H1 (cell line): ENCODE data around the gene RNASE11. TPM values are rescaled to one million over a fixed set of nuclear protein-coding genes. Genes with fewer than 3 reads are reported as not detected.

Experiments
- CTCF ChIA-PET: fragments of 300-600 bp; sonication (Branson Sonifier 250); formaldehyde crosslinking; loops from one replicate; lab custom pipeline; 2021; ENCODE audit not compliant: partially characterized antibody; lab: Charles Lee
- POLR2A ChIA-PET: fragments of 300-600 bp; sonication (Branson Sonifier 250); formaldehyde crosslinking; loops from one replicate; lab custom pipeline; 2021; ENCODE audit warnings: inconsistent platforms; ENCODE audit not compliant: partially characterized antibody; lab: Charles Lee
- DNase-seq, 2 experiments: peaks; one replicate each; pipeline versions ENCODE4 v3.0.0 to v3.0.0-alpha.2; 2010 to 2022; ENCODE audit warnings: low spot score in 2 of 2, low read depth in 1 of 2, mixed read lengths in 1 of 2
- FAIRE-seq: peaks from 2 replicates; lab custom pipeline; 2011; peaks lifted over from hg19 to GRCh38; lab: Jason Lieb, UNC
- H2AFZ ChIP-seq: 2 replicates; pipeline ENCODE4 v1.8.1; 2012; ENCODE audit warnings: low read length, inconsistent platforms
- H2AK5ac ChIP-seq: 2 replicates; pipeline ENCODE4 v1.6.1; 2013; ENCODE audit warnings: low read depth, low read length
- H2BK120ac ChIP-seq: replicated peaks from 2 replicates; pipeline ENCODE3; 2013; ENCODE audit warnings: low read depth, low read length, inconsistent platforms
- H2BK12ac ChIP-seq: 2 replicates; pipeline ENCODE4 v1.6.1; 2013; ENCODE audit warnings: low read depth, low read length
- H2BK15ac ChIP-seq: 2 replicates; pipeline ENCODE4 v1.6.1; 2013; ENCODE audit warnings: low read length
- H2BK20ac ChIP-seq: 2 replicates; pipeline ENCODE4 v1.6.1; 2013; ENCODE audit warnings: low read length
- H2BK5ac ChIP-seq: 2 replicates; pipeline ENCODE4 v1.6.1; 2013; ENCODE audit warnings: low read depth, low read length
- H3K14ac ChIP-seq: 2 replicates; pipeline ENCODE4 v1.6.1; 2013; ENCODE audit warnings: inconsistent platforms; ENCODE audit not compliant: insufficient read length
- H3K18ac ChIP-seq: 2 replicates; pipeline ENCODE4 v1.6.1; 2013; ENCODE audit warnings: low read length; ENCODE audit errors: extremely low read depth
- H3K23ac ChIP-seq: 2 replicates; pipeline ENCODE4 v1.6.1; 2013; ENCODE audit warnings: inconsistent platforms; ENCODE audit not compliant: insufficient read length
- H3K23me2 ChIP-seq: 2 replicates; pipeline ENCODE4 v1.6.1; 2013; ENCODE audit warnings: low read depth, low read length
- H3K27ac ChIP-seq: 2 replicates; pipeline ENCODE4 v1.6.1; 2011; ENCODE audit warnings: low read depth, low read length, inconsistent platforms
- H3K27me3 ChIP-seq, 4 experiments: replicated peaks in 1 of 4; 1 replicate in 1 of 4; 2 replicates in 3 of 4; pipeline versions ENCODE4 v1.6.1 to v1.8.1; 2011 to 2013; ENCODE audit warnings: low read length in 3 of 4, mild to moderate bottlenecking in 3 of 4, inconsistent platforms in 2 of 4, mixed read lengths in 2 of 4, moderate library complexity in 1 of 4; ENCODE audit not compliant: control insufficient read depth in 3 of 4, insufficient read depth in 3 of 4; ENCODE audit errors: extremely low read depth in 1 of 4
- H3K36me3 ChIP-seq, 4 experiments: 2 replicates each; pipeline versions ENCODE4 v1.6.1 to v1.8.1; 2011 to 2013; ENCODE audit warnings: mild to moderate bottlenecking in 4 of 4, low read length in 3 of 4, moderate library complexity in 2 of 4, control low read depth in 1 of 4, inconsistent platforms in 1 of 4; ENCODE audit not compliant: insufficient read depth in 4 of 4, control insufficient read depth in 2 of 4
- H3K4ac ChIP-seq: replicated peaks from 2 replicates; pipeline ENCODE3; 2013; ENCODE audit warnings: low read length, low read depth, mixed read lengths, inconsistent platforms; ENCODE audit not compliant: insufficient read length
- H3K4me1 ChIP-seq, 4 experiments: replicated peaks in 1 of 4; 1 replicate in 1 of 4; 2 replicates in 3 of 4; pipeline versions ENCODE4 v1.6.1 to v1.8.1; 2011 to 2013; ENCODE audit warnings: low read length in 3 of 4, inconsistent platforms in 2 of 4, mixed read lengths in 1 of 4; ENCODE audit not compliant: insufficient read depth in 4 of 4, control insufficient read depth in 3 of 4
- H3K4me2 ChIP-seq, 2 experiments: 2 replicates each; pipeline versions ENCODE4 v1.6.1 to v1.8.1; 2011 to 2013; ENCODE audit warnings: low read depth in 2 of 2, low read length in 2 of 2, control low read depth in 1 of 2, inconsistent platforms in 1 of 2, mild to moderate bottlenecking in 1 of 2; ENCODE audit not compliant: insufficient read depth in 1 of 2
- H3K4me3 ChIP-seq, 4 experiments: fragments of 200-600, 300-600 bp in 1 of 4; sonication (generic), shearing (Covaris generic), sonication (Bioruptor Twin) in 1 of 4; 2 replicates each; pipeline versions ENCODE4 v1.5.1 to v1.8.1; 2011 to 2016; ENCODE audit warnings: low read length in 4 of 4, low read depth in 3 of 4, control low read depth in 2 of 4, inconsistent platforms in 2 of 4, mild to moderate bottlenecking in 2 of 4, mixed read lengths in 1 of 4, moderate library complexity in 1 of 4; ENCODE audit not compliant: insufficient read depth in 2 of 4; ENCODE audit errors: extremely low read depth in 1 of 4
- H3K56ac ChIP-seq: replicated peaks from 2 replicates; pipeline ENCODE3; 2013; ENCODE audit warnings: low read depth, mild to moderate bottlenecking, mixed read lengths, low read length, inconsistent platforms; ENCODE audit not compliant: insufficient read length
- H3K79me1 ChIP-seq: 2 replicates; pipeline ENCODE4 v1.6.1; 2013; ENCODE audit warnings: low read depth, low read length, control low read depth
- H3K79me2 ChIP-seq, 2 experiments: 2 replicates each; pipeline versions ENCODE4 v1.6.1 to v1.8.1; 2012 to 2013; ENCODE audit warnings: low read length in 2 of 2, mild to moderate bottlenecking in 2 of 2, inconsistent platforms in 1 of 2; ENCODE audit not compliant: insufficient read depth in 2 of 2, control insufficient read depth in 1 of 2
- H3K9ac ChIP-seq, 4 experiments: replicated peaks in 1 of 4; 1 replicate in 1 of 4; 2 replicates in 3 of 4; pipeline versions ENCODE4 v1.6.1 to v1.8.1; 2011 to 2013; ENCODE audit warnings: low read depth in 3 of 4, low read length in 3 of 4, control low read depth in 2 of 4, mild to moderate bottlenecking in 2 of 4, moderate library complexity in 2 of 4, inconsistent platforms in 1 of 4; ENCODE audit errors: extremely low read depth in 1 of 4
- H3K9me3 ChIP-seq, 2 experiments: 2 replicates each; pipeline versions ENCODE4 v1.6.1 to v1.8.1; 2012 to 2013; ENCODE audit warnings: mild to moderate bottlenecking in 2 of 2, moderate library complexity in 2 of 2, control low read depth in 1 of 2, inconsistent platforms in 1 of 2, low read depth in 1 of 2, low read length in 1 of 2, mixed read lengths in 1 of 2; ENCODE audit not compliant: insufficient read depth in 2 of 2
- H4K20me1 ChIP-seq, 2 experiments: replicated peaks in 1 of 2; 2 replicates each; pipeline versions ENCODE3 to v1.8.1; 2011 to 2013; ENCODE audit warnings: inconsistent platforms in 2 of 2, low read length in 2 of 2, mild to moderate bottlenecking in 1 of 2; ENCODE audit not compliant: insufficient read depth in 2 of 2, control insufficient read depth in 1 of 2
- H4K5ac ChIP-seq: 2 replicates; pipeline ENCODE4 v1.6.1; 2013; ENCODE audit warnings: low read length, low read depth, mixed read lengths, inconsistent platforms; ENCODE audit not compliant: insufficient read length
- H4K8ac ChIP-seq: 2 replicates; pipeline ENCODE4 v1.8.0; 2013; ENCODE audit warnings: mild to moderate bottlenecking, moderate library complexity, low read length, inconsistent platforms; ENCODE audit not compliant: insufficient read depth; ENCODE audit errors: extremely low read depth
- H4K91ac ChIP-seq: replicated peaks from 2 replicates; pipeline ENCODE3; 2013; ENCODE audit warnings: low read length, mixed read lengths, inconsistent platforms; ENCODE audit not compliant: insufficient read length
- ASH2L ChIP-seq: fragments of 200-600, 300-600 bp; sonication (generic); IDR thresholded peaks from one replicate; pipeline ENCODE4 v1.7.1; 2017; ENCODE audit warnings: low read length
- BCL11A ChIP-seq, 2 experiments: IDR thresholded peaks; one replicate each; pipeline ENCODE4 v1.6.1; 2011; ENCODE audit warnings: low read depth in 2 of 2, low read length in 2 of 2, mild to moderate bottlenecking in 2 of 2
- CBX5 ChIP-seq: fragments of 300-800, 300-1000 bp; sonication (generic); IDR thresholded peaks from 2 replicates; pipeline ENCODE4 v1.7.1; 2016; ENCODE audit warnings: antibody characterized with exemption, low read length, low read depth
- CBX8 ChIP-seq: fragments of 300-800, 300-1000 bp; sonication (generic); IDR thresholded peaks from 2 replicates; pipeline ENCODE4 v1.7.1; 2016; ENCODE audit warnings: low read depth, low read length, borderline replicate concordance
- CHD2 ChIP-seq: IDR thresholded peaks from 2 replicates; pipeline ENCODE4 v1.6.1; 2012; ENCODE audit warnings: low read length, improper control_type of control experiment
- HDAC6 ChIP-seq: IDR thresholded peaks from one replicate; pipeline ENCODE4 v1.7.1; 2012; ENCODE audit warnings: low read depth, mild to moderate bottlenecking, inconsistent platforms, low read length, moderate library complexity
- KDM4A ChIP-seq: IDR thresholded peaks from one replicate; pipeline ENCODE4 v1.7.1; 2012; ENCODE audit warnings: low read depth, mild to moderate bottlenecking, moderate library complexity, low read length, inconsistent platforms; ENCODE audit not compliant: severe bottlenecking
- RBBP5 ChIP-seq: IDR thresholded peaks from 2 replicates; pipeline ENCODE4 v1.7.1; 2012; ENCODE audit warnings: low read depth, mild to moderate bottlenecking, inconsistent platforms, low read length, moderate library complexity, borderline replicate concordance
- SUZ12 ChIP-seq: fragments of 200-600 bp; sonication (generic); IDR thresholded peaks from 2 replicates; pipeline ENCODE4 v1.6.1; 2012; ENCODE audit warnings: mild to moderate bottlenecking, inconsistent platforms, low read length, moderate library complexity, mixed read lengths
- polyA plus RNA-seq, 7 experiments: library from polyadenylated mRNA; depleted of rRNA in 3 of 7; stranded (reverse) in 5 of 7; unstranded in 2 of 7; fragments of >200 nt in 5 of 7; fragments of 200-250 nt in 2 of 7; gene quantifications; 1 replicate in 5 of 7; 2 replicates in 1 of 7; 4 replicates in 1 of 7; pipeline versions ENCODE4 v1.2.1 to v1.2.3, GENCODE V29; 2011 to 2013; ENCODE audit warnings: missing spikeins in 2 of 7, mixed read lengths in 2 of 7
- total RNA-seq: library from RNA; stranded (reverse); fragmentation: NEBNext Ultra II Directional; extraction: Animal tissue kit (Norgen Biotek cat#: 25700); gene quantifications from 2 replicates; pipeline ENCODE4 v1.2.1, GENCODE V29; 2021
- TF ChIP-seq, protein P1 (sequence below), 3 experiments: IDR thresholded peaks; 1 replicate in 2 of 3; 2 replicates in 1 of 3; pipeline versions ENCODE4 v1.5.1 to v1.6.1; 2011; ENCODE audit warnings: low read length in 3 of 3, mild to moderate bottlenecking in 3 of 3, inconsistent platforms in 2 of 3, low read depth in 1 of 3, moderate library complexity in 1 of 3; ENCODE audit not compliant: insufficient read depth in 1 of 3; ENCODE audit errors: control extremely low read depth in 1 of 3

RNASE11 gene
- total and polyA plus RNA-seq, 2 of the 8 experiments (the other 6 are each of a cell fraction or from before 2014, with no cell fraction given), result not detected

DNA sequence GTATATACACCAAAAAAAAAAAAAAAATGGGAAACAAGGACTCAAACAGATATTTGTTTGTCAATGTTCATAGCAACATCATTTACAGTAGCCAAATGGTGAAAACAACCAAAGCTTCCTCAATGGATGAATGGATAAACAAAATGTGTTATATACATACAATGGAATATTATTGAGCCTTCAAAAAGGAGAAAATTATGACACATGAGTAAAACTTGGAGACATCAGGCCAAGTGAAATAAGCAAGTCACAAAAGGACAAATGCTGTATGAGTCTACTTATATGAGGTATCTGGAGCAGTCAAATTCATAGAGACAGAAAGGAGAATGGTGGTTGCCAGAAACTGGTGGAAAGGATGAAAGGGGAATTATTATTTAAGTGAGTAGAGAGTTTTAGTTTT lies 34.8 kb downstream of the RNASE11 start:
- H4K8ac ChIP-seq, result no peak overlapping the region
- H3K79me2 ChIP-seq, result no peaks in the 10 kb centered on the region
- H3K4me2 ChIP-seq, result no peak overlapping the region
- H3K18ac ChIP-seq, result no peak overlapping the region
- no peak overlapping the region for H3K27ac ChIP-seq
- no peak overlapping the region for H3K23ac ChIP-seq
- no peak overlapping the region for H2AFZ ChIP-seq
- H2BK20ac ChIP-seq, result no peak overlapping the region
- no peak overlapping the region for H2BK5ac ChIP-seq
- H3K56ac ChIP-seq, result no peak overlapping the region
- H4K20me1 ChIP-seq, result no peaks in the 10 kb centered on the region
- H3K4me3 ChIP-seq, result no peak overlapping the region
- no peaks in the 10 kb centered on the region for H3K36me3 ChIP-seq
- no peak for TF ChIP-seq RBBP5
- TF ChIP-seq, protein P1, sequence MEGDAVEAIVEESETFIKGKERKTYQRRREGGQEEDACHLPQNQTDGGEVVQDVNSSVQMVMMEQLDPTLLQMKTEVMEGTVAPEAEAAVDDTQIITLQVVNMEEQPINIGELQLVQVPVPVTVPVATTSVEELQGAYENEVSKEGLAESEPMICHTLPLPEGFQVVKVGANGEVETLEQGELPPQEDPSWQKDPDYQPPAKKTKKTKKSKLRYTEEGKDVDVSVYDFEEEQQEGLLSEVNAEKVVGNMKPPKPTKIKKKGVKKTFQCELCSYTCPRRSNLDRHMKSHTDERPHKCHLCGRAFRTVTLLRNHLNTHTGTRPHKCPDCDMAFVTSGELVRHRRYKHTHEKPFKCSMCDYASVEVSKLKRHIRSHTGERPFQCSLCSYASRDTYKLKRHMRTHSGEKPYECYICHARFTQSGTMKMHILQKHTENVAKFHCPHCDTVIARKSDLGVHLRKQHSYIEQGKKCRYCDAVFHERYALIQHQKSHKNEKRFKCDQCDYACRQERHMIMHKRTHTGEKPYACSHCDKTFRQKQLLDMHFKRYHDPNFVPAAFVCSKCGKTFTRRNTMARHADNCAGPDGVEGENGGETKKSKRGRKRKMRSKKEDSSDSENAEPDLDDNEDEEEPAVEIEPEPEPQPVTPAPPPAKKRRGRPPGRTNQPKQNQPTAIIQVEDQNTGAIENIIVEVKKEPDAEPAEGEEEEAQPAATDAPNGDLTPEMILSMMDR (IDR thresholded peaks at IDR 0.05; ENCODE audit: control extremely low read depth in 1 of 3, insufficient read depth in 1 of 3, low read depth in 1 of 3, low read length in 3 of 3), result no peak
- TF ChIP-seq CHD2, result no peak
- TF ChIP-seq SUZ12, result no peak
- TF ChIP-seq CBX5, result no peak
- TF ChIP-seq KDM4A, result no peak
- no peak for TF ChIP-seq CBX8
- TF ChIP-seq ASH2L, result no peak
- no peak for TF ChIP-seq HDAC6
- no peak for TF ChIP-seq BCL11A (IDR thresholded peaks at IDR 0.05; ENCODE audit: low read depth in 2 of 2, low read length in 2 of 2)
- no peak overlapping the region for H3K9ac ChIP-seq
- FAIRE-seq, result no peak
- H3K4ac ChIP-seq, result no peak overlapping the region
- no peaks in the 10 kb centered on the region for H3K9me3 ChIP-seq
- H2BK120ac ChIP-seq, result no peak overlapping the region
- H2AK5ac ChIP-seq, result no peak overlapping the region
- H2BK15ac ChIP-seq, result no peak overlapping the region
- H2BK12ac ChIP-seq, result no peak overlapping the region
- H3K4me1 ChIP-seq, result peaks cover 0 to 2% (median under 1%) of the 10 kb centered on the region in 4 experiments; a peak in 1 of 7 replicates
- POLR2A ChIA-PET, result no interaction called here
- no peaks in the 10 kb centered on the region; the same call in 1 of the 2 replicates for H3K23me2 ChIP-seq
- no peak overlapping the region for H4K91ac ChIP-seq
- H4K5ac ChIP-seq, result no peak overlapping the region
- DNase-seq, result no peak
- no peak overlapping the region for H3K14ac ChIP-seq
- CTCF ChIA-PET, result no interaction called here
- H3K79me1 ChIP-seq, result no peaks in the 10 kb centered on the region
- no peaks in the 10 kb centered on the region for H3K27me3 ChIP-seq
